Muscle layer of colon (tissue), 2 donors: ENCODE results near the gene BRSK2.
"Not testable (repeated sequence)": the region's sequence is repeated elsewhere in the genome, so short reads cannot be mapped to it uniquely, and the experiment has no call there.

Experiments
- H3K27ac ChIP-seq: one replicate; pipeline ENCODE4 v1.7.0; 2013; ENCODE audit warnings: low read depth, mild to moderate bottlenecking, low read length, moderate library complexity
- H3K27me3 ChIP-seq, 2 donors: one replicate each; pipeline ENCODE4 v1.7.0; 2013; ENCODE audit warnings: low read length in 2 of 2, mild to moderate bottlenecking in 2 of 2; ENCODE audit not compliant: insufficient read depth in 2 of 2, control insufficient read depth in 1 of 2
- H3K36me3 ChIP-seq: one replicate; pipeline ENCODE4 v1.7.0; 2013; ENCODE audit warnings: mild to moderate bottlenecking, low read length; ENCODE audit not compliant: insufficient read depth
- H3K4me1 ChIP-seq: one replicate; pipeline ENCODE4 v1.7.0; 2013; ENCODE audit warnings: mild to moderate bottlenecking, low read length; ENCODE audit not compliant: insufficient read depth
- H3K4me3 ChIP-seq, 2 donors: one replicate each; pipeline ENCODE4 v1.7.0; 2013; ENCODE audit warnings: low read length in 2 of 2, low read depth in 1 of 2, mild to moderate bottlenecking in 1 of 2, moderate library complexity in 1 of 2
- H3K9ac ChIP-seq: one replicate; pipeline ENCODE4 v1.7.0; 2013; ENCODE audit warnings: low read length
- H3K9me3 ChIP-seq: one replicate; pipeline ENCODE4 v1.7.0; 2013; ENCODE audit warnings: mild to moderate bottlenecking, low read length
- donor health status: abdominal sarcoma.
- donor health status: Adenocarcinoma of cecum.

The BRSK2 gene

DNA sequence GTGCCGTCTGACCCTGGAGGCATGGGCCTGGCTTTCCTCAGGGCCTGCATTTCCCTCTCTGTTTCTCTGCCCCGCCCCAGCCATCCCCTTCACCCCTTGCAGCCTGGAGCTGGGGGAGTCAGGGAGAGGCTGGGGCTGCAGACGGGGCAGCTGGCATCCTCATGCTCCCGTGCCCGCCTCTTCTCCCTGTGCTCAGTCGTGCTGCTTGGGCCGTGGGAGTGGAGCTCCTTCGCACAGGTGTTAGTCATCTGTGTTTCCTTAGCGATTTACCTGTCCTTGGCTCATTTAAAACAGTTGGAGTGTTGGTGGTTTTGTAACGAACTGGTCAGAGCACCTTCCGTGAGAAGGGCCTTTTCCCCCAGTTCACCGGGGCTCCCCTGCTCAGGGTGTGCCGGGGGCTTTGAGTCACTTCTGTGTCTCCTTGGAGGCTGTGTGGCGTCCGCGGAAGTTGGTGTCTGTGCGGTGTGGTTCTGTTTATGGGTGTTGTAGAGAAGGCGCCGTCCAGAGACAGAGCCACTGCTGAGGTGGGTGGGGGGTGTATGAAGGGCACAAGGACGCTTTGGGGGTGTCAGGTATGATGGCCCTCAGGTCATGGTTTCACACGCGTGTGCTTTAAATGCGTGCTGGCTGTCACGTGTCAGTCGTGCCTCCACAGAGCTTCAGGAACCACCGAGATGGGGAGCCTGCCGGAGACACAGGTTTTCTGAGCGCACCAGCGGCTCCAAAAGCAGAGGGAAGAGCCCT, 19.5 kb downstream of the BRSK2 start:
- no peaks in the 10 kb centered on the region for H3K36me3 ChIP-seq
- H3K9me3 ChIP-seq = no peaks in the 10 kb centered on the region
- peaks cover 0 to 11% of the 10 kb centered on the region in 2 donors for H3K27me3 ChIP-seq
- no peak overlapping the region for H3K9ac ChIP-seq
- H3K27ac ChIP-seq = no peak overlapping the region
- no peaks in the 10 kb centered on the region for H3K4me1 ChIP-seq
- H3K4me3 ChIP-seq = no peak overlapping the region

DNA sequence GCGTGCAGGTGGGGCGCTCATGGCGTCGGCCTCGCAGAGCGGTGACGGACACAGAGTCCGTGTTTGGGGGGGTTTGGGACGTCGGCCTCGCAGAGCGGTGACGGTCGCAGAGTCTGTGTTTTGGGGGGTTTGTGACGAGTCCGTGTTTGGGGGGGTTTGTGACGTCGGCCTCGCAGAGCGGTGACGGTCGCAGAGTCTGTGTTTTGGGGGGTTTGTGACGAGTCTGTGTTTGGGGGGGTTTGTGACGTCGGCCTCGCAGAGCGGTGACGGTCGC, 20.1 kb downstream of the BRSK2 start:
- not testable (repeated sequence) for H3K27ac ChIP-seq, H3K4me1 ChIP-seq, H3K9ac ChIP-seq, H3K36me3 ChIP-seq, H3K4me3 ChIP-seq, H3K9me3 ChIP-seq
- peaks cover 0 to 11% of the 10 kb centered on the region in 2 donors for H3K27me3 ChIP-seq

DNA sequence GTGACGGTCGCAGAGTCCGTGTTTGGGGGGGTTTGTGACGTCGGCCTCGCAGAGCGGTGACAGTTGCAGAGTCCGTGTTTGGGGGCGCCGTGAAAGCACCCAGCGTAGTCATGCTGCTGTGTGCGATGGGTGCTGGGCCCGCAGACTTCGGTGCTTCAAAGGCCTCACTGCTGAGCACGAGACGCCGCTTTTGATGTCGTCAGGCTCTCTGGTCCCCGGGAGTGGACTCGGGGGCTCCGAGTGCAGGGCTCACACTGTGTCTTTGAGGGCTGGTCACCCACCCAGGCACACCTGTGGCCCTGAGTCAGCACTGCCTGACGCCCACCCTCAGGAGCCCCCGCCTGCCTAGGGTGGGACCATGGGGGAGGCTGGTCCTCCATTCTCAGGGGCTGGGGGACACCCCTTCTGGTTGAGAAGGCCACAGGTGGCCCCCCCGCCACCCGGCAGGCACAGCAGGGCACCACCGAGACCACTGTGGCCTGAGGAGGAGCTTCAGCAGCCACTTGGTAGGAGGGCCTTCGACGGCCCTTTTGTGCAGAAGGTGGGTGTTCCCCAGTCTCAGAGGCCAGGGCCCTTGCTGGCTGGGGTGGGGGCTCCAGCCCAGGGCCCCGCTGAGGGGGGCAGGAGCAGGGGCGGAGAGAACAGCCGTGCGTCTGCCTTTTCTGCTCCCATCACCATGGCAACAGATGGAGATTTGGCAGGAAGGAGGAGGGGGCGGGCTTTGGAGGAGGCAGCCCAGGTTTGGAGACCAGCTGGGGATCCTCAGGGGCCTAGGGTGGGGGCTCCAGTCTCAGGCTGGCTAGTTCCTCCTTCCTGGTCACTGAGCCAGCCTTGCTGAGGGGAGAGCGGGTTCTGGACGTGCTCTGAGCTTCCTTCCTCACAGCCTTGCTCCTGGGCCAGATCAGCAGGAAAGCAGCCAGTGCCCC, 20.9 kb downstream of the BRSK2 start:
- H3K36me3 ChIP-seq = no peaks in the 10 kb centered on the region
- H3K4me1 ChIP-seq = no peaks in the 10 kb centered on the region
- no peak overlapping the region for H3K4me3 ChIP-seq
- peaks cover 0 to 11% of the 10 kb centered on the region in 2 donors for H3K27me3 ChIP-seq
- H3K27ac ChIP-seq = no peak overlapping the region
- no peaks in the 10 kb centered on the region for H3K9me3 ChIP-seq
- no peak overlapping the region for H3K9ac ChIP-seq

DNA sequence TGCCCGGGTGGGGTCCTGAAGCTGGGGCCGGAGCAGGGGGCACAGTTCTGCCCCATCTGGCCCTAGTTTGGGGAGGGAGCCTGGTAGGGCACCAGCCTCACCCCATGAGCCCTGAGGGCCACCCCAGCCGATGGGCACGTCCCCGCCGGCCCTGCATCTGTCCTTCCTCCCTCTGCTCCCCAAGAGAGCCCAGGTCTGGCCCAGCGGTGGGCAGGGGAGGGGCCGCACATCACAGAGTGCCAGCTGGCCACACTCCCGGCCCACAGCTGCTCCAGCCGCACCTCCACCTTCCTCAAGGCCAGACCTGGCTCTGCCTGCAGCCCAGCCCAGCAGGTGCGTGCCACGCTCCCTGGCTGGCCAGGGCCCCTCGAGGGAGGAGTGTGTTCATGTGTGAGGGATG, 21.6 kb downstream of the BRSK2 start:
- Histone ChIP-seq H3K4me3 (no peak overlapping the region), H3K9me3 (no peaks in the 10 kb centered on the region), H3K9ac (no peak overlapping the region), H3K36me3 (no peaks in the 10 kb centered on the region), H3K27me3 (peaks cover 0 to 11% of the 10 kb centered on the region in 2 donors), H3K27ac (no peak overlapping the region), H3K4me1 (no peaks in the 10 kb centered on the region)

DNA sequence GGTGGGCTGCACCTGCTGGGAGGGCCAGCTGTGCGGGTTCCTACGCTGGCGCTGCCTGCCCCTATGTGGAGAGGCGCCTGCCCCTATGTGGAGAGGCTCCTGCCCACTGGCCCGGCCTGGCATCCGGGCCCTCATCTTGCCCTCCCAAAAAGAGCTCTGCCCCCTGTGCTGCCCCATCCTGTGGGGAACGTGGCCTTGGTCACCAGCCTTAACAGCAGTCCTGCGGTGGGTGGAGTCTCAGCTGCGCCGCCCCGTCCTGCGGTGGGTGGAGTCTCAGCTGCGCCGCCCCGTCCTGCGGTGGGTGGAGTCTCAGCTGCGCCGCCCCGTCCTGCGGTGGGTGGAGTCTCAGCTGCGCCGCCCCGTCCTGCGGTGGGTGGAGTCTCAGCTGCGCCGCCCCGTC, 22.0 kb downstream of the BRSK2 start:
- H3K27me3 ChIP-seq = peaks cover 0 to 11% of the 10 kb centered on the region in 2 donors
- H3K36me3 ChIP-seq, H3K9ac ChIP-seq, H3K27ac ChIP-seq, H3K4me1 ChIP-seq, H3K4me3 ChIP-seq, H3K9me3 ChIP-seq: not testable (repeated sequence)

DNA sequence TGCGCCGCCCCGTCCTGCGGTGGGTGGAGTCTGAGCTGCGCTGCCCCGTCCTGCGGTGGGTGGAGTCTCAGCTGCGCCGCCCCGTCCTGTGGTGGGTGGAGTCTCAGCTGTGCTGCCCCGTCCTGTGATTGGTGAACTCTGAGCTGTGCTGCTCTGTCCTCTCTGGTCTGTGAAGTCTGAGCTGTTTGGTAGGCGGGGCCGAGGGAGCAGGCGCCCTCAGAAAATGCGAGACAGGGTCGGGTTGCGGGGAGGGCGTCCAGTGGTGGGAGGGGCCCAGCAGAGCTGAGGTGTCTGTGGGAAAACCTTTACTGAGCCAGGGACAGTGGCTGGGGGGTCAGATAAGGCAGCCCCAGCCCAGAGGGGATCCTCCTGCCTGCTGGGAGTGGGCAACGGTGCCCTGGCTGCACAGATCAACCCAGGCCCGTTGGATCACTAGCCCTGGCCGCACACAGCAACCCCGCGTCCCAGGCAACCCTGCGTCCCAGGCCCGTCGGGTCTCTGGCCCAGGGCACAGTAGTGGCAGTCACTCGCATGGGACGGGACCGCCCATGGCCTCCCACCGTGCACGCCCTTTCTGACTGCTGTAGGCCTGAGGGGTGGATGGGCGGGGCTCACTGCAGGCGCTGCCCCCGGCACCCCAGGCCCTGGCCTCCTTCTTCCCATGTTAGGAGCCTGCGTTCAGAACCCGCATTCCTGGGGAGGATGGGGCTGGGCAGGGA, 22.8 kb downstream of the BRSK2 start:
- H3K36me3 ChIP-seq = no peaks in the 10 kb centered on the region
- no peak overlapping the region for H3K4me3 ChIP-seq
- H3K27me3 ChIP-seq = peaks cover 0 to 11% of the 10 kb centered on the region in 2 donors
- H3K9me3 ChIP-seq = peaks cover 10% of the 10 kb centered on the region
- H3K4me1 ChIP-seq = no peaks in the 10 kb centered on the region
- H3K27ac ChIP-seq = no peak overlapping the region
- H3K9ac ChIP-seq = no peak overlapping the region

DNA sequence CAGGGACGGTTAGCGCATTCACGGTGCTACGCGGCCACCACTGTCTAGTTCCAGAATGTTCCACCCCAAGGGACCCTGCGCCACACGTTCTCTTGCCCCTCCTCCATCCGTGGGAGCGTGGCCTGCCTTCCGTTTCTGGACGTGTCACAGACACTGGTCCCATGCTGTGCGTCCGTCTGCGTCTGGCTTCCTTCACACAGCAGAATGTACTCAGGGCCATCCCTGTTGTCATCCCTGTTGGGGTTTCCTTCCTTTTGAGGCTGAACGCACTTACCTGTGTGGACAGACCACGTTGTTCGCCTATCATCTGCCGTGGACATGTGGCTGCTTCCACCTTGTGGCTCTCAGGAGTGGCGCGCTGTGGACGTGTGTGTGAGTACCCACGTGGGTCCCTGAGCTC, 24.9 kb downstream of the BRSK2 start:
- Histone ChIP-seq H3K27ac (no peak overlapping the region), H3K4me3 (no peak overlapping the region)

DNA sequence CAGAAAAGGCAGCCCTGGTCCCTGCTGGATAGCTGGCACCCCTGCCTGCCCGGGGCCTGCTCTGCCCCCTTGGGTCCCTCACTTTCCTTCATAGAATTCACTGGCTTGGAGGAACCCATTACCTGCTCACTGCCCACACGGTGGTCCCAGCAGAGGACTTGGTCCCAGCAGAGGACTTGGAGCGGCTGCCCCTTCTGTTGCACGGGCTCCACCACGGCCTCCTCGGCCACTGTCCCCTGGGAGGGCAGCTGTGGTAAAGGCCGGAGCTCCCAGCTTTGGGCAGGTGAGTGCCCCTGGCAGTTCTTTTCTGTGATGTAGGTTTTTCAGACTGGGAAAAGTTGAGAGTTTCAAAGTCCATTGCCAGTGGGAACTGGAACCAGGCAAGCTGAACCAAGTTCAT, 25.9 kb downstream of the BRSK2 start:
- Histone ChIP-seq H3K4me3 (no peak overlapping the region), H3K9ac (no peak overlapping the region), H3K27ac (no peak overlapping the region), H3K36me3 (no peaks in the 10 kb centered on the region), H3K4me1 (no peaks in the 10 kb centered on the region), H3K27me3 (peaks cover 0 to 10% of the 10 kb centered on the region in 2 donors), H3K9me3 (peaks cover 15% of the 10 kb centered on the region)

More for the DNA sequence above, 24.9 kb downstream of the BRSK2 start:
- Histone ChIP-seq H3K27me3 (peaks cover 0 to 11% of the 10 kb centered on the region in 2 donors), H3K9ac (no peak overlapping the region), H3K4me1 (no peaks in the 10 kb centered on the region), H3K9me3 (peaks cover 15% of the 10 kb centered on the region), H3K36me3 (no peaks in the 10 kb centered on the region)

DNA sequence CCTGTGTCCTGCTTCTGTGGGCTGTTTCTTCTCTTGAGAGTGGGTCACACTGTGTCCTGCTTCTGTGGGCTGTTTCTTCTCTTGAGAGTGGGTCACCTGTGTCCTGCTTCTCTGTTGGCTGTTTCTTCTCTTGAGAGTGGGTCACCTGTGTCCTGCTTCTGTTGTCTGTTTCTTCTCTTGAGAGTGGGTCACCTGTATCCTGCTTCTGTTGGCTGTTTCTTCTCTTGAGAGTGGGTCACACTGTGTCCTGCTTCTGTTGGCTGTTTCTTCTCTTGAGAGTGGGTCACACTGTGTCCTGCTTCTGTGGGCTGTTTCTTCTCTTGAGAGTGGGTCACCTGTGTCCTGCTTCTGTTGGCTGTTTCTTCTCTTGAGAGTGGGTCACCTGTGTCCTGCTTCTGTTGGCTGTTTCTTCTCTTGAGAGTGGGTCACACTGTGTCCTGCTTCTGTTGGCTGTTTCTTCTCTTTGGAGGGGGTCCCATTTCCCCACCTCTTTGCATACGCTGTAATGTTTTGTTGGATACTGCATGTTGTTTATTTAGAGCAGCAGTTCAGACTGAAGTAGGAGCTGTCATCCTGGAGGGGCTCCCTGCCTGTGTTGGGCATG, 28.6 kb downstream of the BRSK2 start:
- not testable (repeated sequence) for H3K4me3 ChIP-seq, H3K27me3 ChIP-seq, H3K27ac ChIP-seq, H3K36me3 ChIP-seq, H3K4me1 ChIP-seq, H3K9ac ChIP-seq
- H3K9me3 ChIP-seq = peaks cover 15% of the 10 kb centered on the region

DNA sequence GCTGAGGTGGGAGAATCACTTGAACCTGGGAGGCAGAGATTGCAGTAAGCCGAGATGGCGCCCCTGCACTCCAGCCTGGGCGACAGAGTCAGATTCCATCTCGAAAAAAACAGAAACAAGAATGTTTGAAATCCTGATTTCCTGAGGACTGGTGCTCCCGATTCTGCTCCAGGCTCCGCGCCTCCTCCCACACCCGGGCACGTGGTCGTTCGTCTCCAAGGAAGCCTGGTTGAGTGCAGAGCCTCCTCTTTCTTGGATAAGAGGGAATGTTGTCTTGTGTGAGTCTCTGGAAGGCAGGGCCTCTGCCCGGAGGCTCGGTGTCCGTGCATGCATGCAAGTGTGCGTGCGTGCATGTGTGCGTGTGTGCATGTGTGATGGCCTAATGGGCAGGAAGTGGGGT, 30.1 kb downstream of the BRSK2 start:
- H3K9me3 ChIP-seq = peaks cover 15% of the 10 kb centered on the region
- H3K4me3 ChIP-seq = no peak overlapping the region
- peaks cover 0 to 15% of the 10 kb centered on the region in 2 donors for H3K27me3 ChIP-seq
- H3K9ac ChIP-seq = no peak overlapping the region
- no peak overlapping the region for H3K27ac ChIP-seq
- H3K4me1 ChIP-seq = no peaks in the 10 kb centered on the region
- no peaks in the 10 kb centered on the region for H3K36me3 ChIP-seq

DNA sequence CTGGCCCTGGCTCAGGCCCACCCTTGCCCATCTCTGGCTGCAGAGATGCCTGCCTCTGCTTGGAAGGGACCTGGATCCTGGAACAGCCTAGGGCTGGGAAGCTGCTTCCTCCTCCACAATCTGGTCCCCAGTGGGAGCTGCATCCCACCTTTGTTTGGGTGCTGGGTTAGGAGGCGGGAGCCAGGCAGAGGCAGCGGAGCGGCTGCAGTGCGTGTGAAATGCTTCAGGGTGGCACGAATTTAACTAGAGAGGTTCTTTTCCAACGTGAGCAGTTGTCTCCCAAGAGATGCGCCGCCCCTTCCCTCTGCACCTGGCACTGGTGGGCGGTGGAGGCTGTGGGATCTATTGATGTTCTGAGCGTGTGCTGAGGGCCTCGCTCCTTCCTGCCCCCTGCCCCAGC, 31.6 kb downstream of the BRSK2 start:
- no peaks in the 10 kb centered on the region for H3K4me1 ChIP-seq
- no peak overlapping the region for H3K27ac ChIP-seq
- H3K9me3 ChIP-seq = peaks cover 15% of the 10 kb centered on the region
- H3K27me3 ChIP-seq = peaks cover 0 to 20% of the 10 kb centered on the region in 2 donors
- H3K9ac ChIP-seq = no peak overlapping the region
- H3K4me3 ChIP-seq = no peak overlapping the region
- H3K36me3 ChIP-seq = no peaks in the 10 kb centered on the region
